HG03354 (cell line): ENCODE measurements around the gene APOA5.
"Not testable (repeated sequence)": the region's sequence is repeated elsewhere in the genome, so short reads cannot be mapped to it uniquely, and the experiment has no call there.

ENCODE experiments used
- ATAC-seq: cut with Tn5 transposase; IDR thresholded peaks from one replicate; pipeline ENCODE4 v1.9.1; 2021; ENCODE audit warnings: mild to moderate bottlenecking; ENCODE audit not compliant: unreplicated experiment, poor library complexity, severe bottlenecking

Gene APOA5, protein sequence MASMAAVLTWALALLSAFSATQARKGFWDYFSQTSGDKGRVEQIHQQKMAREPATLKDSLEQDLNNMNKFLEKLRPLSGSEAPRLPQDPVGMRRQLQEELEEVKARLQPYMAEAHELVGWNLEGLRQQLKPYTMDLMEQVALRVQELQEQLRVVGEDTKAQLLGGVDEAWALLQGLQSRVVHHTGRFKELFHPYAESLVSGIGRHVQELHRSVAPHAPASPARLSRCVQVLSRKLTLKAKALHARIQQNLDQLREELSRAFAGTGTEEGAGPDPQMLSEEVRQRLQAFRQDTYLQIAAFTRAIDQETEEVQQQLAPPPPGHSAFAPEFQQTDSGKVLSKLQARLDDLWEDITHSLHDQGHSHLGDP

DNA sequence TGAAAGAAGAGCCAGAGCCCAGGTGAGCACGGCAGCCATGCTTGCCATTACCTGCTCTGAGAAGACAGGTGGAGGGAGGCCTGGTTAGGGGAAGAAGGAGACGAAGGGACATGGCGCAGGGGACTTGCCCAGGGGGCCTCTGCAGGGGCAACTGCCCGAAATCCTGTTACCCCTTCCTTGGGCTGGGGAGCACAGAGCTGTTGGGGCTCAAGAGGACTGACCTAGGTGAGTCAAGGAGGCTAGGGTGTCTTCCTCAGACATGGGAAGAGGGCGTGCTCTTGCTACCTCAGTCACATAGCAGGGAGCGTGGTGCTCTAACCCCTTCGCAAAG lies at the start of gene APOA5:
Gene APOA5 (minus strand): TSS at position 67 of the 331 bp plus-strand sequence. CDS start 19 bp downstream, at position 48.
- ATAC-seq: no peak

- no peak for ATAC-seq
Measured at GRCh38 chr11:116840746-116841296, 49.1 kb upstream of the APOA5 start.

GRCh38 chr11:116840224-116840745 lies 48.6 kb upstream of the APOA5 start:
- ATAC-seq: no peak

DNA sequence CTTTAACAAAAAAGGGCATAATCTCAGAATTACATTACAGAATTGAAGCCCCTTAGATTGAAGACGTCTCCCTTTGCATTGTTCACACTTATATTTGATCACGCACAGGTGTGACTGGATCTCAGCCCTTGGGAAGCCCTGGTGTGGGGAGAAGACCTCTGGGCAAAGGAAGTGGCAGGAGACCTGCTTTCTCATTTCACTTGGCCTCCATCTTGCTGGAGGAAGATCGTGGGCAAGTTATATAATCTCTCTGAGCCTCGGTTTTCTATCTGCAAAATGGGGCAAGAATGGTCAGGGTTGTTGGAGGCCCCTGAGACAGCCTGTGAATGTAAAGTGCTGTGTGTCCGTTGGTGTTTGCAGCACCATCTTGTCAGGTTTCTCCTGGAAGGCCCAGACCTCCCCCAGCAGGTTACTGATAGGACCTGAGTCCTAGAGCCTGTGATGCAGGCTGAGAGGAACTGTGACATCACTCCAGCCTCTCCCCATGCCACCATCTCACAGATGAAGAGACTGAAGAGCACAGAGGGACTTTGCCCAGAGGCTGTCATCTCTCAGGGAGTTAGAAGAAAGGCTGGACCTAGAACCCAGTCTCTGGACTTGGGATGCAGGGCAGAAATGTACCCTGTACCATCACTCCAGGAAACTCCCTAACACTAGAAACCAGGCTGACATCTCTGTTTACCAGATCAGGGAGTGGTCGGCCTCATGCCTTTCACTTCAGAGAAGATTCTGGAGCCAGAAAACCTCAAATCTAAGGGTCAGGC lies 46.8 kb upstream of the APOA5 start:
- no peak for ATAC-seq

GRCh38 chr11:116837231-116838091 lies 45.8 kb upstream of the APOA5 start, which contains the start of gene APOA1:
TSS of gene APOA1 (minus strand) at chr11:116837622. CDS start at chr11:116837387, 235 bp downstream.
- no peak for ATAC-seq

DNA sequence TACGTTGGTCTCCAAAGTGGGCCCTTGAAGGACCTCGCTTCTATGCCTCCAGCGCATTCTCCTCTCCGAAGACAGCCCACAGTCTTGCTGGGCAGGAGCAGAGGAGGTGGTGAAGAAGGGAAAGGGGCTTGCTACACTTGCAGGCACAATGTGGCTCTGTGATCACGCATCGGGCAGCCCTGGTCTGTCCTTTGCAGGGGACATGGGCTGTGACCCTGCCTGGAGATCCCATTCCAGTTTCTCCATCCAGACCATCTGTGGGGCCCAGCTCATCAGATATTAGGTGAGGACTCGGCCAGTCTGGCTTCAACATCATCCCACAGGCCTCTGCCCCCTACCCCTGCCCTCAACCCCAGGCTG lies 44.9 kb upstream of the APOA5 start:
- ATAC-seq: no peak

DNA sequence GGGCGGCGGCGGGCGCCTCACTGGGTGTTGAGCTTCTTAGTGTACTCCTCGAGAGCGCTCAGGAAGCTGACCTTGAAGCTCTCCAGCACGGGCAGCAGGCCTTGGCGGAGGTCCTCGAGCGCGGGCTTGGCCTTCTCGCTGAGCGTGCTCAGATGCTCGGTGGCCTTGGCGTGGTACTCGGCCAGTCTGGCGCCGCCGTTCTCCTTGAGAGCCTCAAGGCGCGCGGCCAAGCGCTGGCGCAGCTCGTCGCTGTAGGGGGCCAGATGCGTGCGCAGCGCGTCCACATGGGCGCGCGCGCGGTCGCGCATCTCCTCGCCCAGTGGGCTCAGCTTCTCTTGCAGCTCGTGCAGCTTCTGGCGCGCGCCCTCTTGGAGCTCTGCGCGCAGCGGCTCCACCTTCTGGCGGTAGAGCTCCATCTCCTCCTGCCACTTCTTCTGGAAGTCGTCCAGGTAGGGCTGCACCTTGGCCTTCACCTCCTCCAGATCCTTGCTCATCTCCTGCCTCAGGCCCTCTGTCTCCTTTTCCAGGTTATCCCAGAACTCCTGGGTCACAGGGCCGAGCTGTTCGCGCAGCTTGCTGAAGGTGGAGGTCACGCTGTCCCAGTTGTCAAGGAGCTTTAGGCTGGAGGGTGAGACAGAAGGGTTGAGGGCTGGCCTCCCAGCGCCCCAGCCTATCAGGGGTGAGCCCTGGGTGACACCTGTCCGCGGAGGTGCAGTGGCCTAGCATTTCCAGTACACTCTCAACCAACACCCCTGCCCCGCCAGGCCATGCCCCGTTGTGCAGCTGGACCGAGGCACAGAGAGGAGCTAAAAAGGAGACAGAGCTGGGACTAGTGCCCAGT lies 44.3 kb upstream of the APOA5 start:
- peak; percentile 80 for ATAC-seq

- ATAC-seq: peak; percentile 17
Measured at GRCh38 chr11:116835042-116835772, 43.5 kb upstream of the APOA5 start.

DNA sequence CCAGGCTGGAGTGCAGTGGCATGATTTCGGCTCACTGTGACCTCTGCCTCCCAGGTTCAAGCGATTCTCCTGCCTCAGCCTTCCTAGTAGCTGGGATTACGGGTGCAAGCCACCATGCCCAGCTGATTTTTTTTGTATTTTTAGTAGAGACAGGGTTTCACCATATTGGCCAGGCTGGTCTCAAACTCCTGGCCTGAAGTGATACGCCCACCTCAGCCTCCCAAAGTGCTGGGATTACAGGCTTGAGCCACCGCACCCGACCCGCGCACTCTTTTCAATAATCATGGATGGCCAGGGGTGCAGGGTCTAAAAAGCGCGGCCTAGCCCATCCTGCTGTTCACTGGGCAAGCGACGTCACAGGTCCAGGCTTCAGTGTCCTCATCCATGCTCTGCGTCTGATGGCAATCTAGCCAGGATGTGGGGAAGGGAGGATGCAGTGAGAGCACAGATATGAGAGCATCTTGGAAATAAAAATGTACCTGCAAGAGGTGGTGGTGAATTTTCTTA lies 42.9 kb upstream of the APOA5 start:
- ATAC-seq: not testable (repeated sequence)

DNA sequence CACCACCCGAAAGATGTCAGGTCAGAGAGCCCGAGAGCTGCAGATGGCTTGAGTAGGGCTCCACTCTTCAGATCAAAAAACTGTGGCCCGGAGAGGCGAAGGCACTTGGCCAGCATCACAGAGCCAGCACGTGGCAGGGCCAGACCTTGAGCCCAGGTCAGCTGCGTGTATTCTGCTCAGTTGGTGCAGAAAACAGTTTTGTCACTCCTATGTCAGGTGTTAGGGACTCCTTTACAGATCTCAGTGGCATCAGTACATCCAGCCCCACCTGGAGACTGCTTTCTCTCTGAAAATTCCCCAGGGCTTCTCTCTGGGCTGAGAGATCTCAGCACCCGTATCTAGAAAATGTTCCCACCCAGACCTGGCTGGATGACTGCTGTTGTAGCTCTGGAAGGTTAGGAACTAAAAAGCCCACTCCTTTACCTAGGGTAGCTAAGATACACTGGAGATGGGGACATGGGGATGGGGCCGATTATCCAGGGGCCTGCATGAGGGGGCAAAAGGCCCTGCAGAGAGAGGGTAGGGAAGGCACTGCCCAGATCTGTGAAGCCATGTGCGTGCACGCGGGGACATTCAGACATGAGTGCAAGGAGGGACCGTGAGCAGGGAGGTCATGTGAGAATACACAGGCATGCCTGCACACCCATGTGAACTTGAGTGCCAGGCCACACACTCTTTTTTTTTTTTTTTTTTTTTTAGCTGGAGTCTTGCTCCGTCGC lies 42.3 kb upstream of the APOA5 start:
- no peak for ATAC-seq

GRCh38 chr11:116833491-116833815 lies 41.8 kb upstream of the APOA5 start:
- ATAC-seq: no peak

GRCh38 chr11:116832350-116833290 lies 40.9 kb upstream of the APOA5 start:
- ATAC-seq: no peak

DNA sequence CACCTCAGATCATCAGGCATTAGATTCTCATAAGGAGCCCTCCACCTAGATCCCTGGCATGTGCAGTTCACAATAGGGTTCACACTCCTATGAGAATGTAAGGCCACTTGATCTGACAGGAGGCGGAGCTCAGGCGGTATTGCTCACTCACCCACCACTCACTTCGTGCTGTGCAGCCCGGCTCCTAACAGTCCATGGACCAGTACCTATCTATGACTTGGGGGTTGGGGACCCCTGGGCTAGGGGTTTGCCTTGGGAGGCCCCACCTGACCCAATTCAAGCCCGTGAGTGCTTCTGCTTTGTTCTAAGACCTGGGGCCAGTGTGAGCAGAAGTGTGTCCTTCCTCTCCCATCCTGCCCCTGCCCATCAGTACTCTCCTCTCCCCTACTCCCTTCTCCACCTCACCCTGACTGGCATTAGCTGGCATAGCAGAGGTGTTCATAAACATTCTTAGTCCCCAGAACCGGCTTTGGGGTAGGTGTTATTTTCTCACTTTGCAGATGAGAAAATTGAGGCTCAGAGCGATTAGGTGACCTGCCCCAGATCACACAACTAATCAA lies 40.2 kb upstream of the APOA5 start:
- ATAC-seq: no peak

GRCh38 chr11:116830184-116830912 lies 38.7 kb upstream of the APOA5 start:
- ATAC-seq: no peak

GRCh38 chr11:116829525-116830183 lies 38.0 kb upstream of the APOA5 start, which contains the start of gene APOC3:
TSS of gene APOC3 (plus strand) at chr11:116829907. CDS start at chr11:116830583, 676 bp downstream.
- ATAC-seq: no peak
